Activated naive CD8-positive, alpha-beta T cell treated with anti-CD3 and anti-CD28 coated beads, Interleukin-2, amount 50 U/mL, for 24 hours (primary cell): ENCODE measurements around the gene RFC3.

Experiments used
- ATAC-seq: fragments of 150-1000 bp; cut with Tn5 transposase; one replicate; pipeline ENCODE4 v1.10.0; 2021
- DNase-seq: peaks from one replicate; pipeline ENCODE4 v3.0.0; 2021
- H3K27ac Mint-ChIP-seq: one replicate; pipeline ENCODE4 v1.8.0; 2021; ENCODE audit warnings: mild to moderate bottlenecking, mixed read lengths
- H3K27me3 Mint-ChIP-seq: one replicate; pipeline ENCODE4 v1.8.0; 2021; ENCODE audit warnings: mixed read lengths
- H3K36me3 Mint-ChIP-seq: one replicate; pipeline ENCODE4 v1.8.0; 2021; ENCODE audit warnings: low read depth, mixed read lengths
- H3K4me1 Mint-ChIP-seq: one replicate; pipeline ENCODE4 v1.8.0; 2021; ENCODE audit warnings: mixed read lengths
- H3K4me3 Mint-ChIP-seq: one replicate; pipeline ENCODE4 v1.8.0; 2021; ENCODE audit warnings: mild to moderate bottlenecking, moderate library complexity, mixed read lengths
- H3K9me3 Mint-ChIP-seq: one replicate; pipeline ENCODE4 v1.8.0; 2021; ENCODE audit warnings: mixed read lengths

The RFC3 gene

GRCh38 chr13:33840402-33840801 is 22.5 kb downstream of the RFC3 start:
- Mint-ChIP-seq H3K4me1 (no peaks in the 10 kb centered on the region), H3K4me3 (no peak overlapping the region), H3K27me3 (no peaks in the 10 kb centered on the region), H3K27ac (no peak overlapping the region), H3K9me3 (no peaks in the 10 kb centered on the region), H3K36me3 (peaks cover 75% of the 10 kb centered on the region)
- no peak for DNase-seq
- no peak for ATAC-seq

GRCh38 chr13:33842207-33842606 is 24.3 kb downstream of the RFC3 start:
- Mint-ChIP-seq H3K9me3 (no peaks in the 10 kb centered on the region), H3K36me3 (peaks cover 76% of the 10 kb centered on the region), H3K4me3 (no peak overlapping the region), H3K4me1 (no peaks in the 10 kb centered on the region), H3K27ac (no peak overlapping the region), H3K27me3 (no peaks in the 10 kb centered on the region)
- ATAC-seq (no peak), DNase-seq (no peak)

- Mint-ChIP-seq H3K4me3 (no peak overlapping the region), H3K9me3 (no peaks in the 10 kb centered on the region), H3K36me3 (peaks cover 79% of the 10 kb centered on the region), H3K27me3 (no peaks in the 10 kb centered on the region), H3K27ac (no peak overlapping the region), H3K4me1 (no peaks in the 10 kb centered on the region)
- DNase-seq (no peak), ATAC-seq (no peak)
Observed at GRCh38 chr13:33842986-33843385, 25.0 kb downstream of the RFC3 start.

GRCh38 chr13:33845572-33846302 is 27.8 kb downstream of the RFC3 start:
- DNase-seq (no peak), ATAC-seq (no peak)
- H3K36me3 Mint-ChIP-seq = peaks cover 70% of the 10 kb centered on the region
- no peak overlapping the region for H3K27ac Mint-ChIP-seq
- no peaks in the 10 kb centered on the region for H3K4me1 Mint-ChIP-seq
- H3K27me3 Mint-ChIP-seq = no peaks in the 10 kb centered on the region
- H3K4me3 Mint-ChIP-seq = no peak overlapping the region
- H3K9me3 Mint-ChIP-seq = no peaks in the 10 kb centered on the region

GRCh38 chr13:33846303-33847062 is 28.5 kb downstream of the RFC3 start:
- no peak overlapping the region for H3K27ac Mint-ChIP-seq
- ATAC-seq (no peak), DNase-seq (no peak)
- no peaks in the 10 kb centered on the region for H3K9me3 Mint-ChIP-seq
- H3K36me3 Mint-ChIP-seq = peaks cover 71% of the 10 kb centered on the region
- no peaks in the 10 kb centered on the region for H3K27me3 Mint-ChIP-seq
- H3K4me3 Mint-ChIP-seq = no peak overlapping the region
- H3K4me1 Mint-ChIP-seq = no peaks in the 10 kb centered on the region

GRCh38 chr13:33849211-33849610 is 31.3 kb downstream of the RFC3 start:
- DNase-seq (no peak), ATAC-seq (no peak)
- Mint-ChIP-seq H3K4me1 (no peaks in the 10 kb centered on the region), H3K27ac (no peak overlapping the region), H3K27me3 (no peaks in the 10 kb centered on the region), H3K4me3 (no peak overlapping the region), H3K9me3 (no peaks in the 10 kb centered on the region), H3K36me3 (peaks cover 65% of the 10 kb centered on the region)

GRCh38 chr13:33855371-33855895 is 37.5 kb downstream of the RFC3 start:
- ATAC-seq (no peak), DNase-seq (no peak)
- no peak overlapping the region for H3K4me3 Mint-ChIP-seq
- H3K27ac Mint-ChIP-seq = no peak overlapping the region
- H3K27me3 Mint-ChIP-seq = no peaks in the 10 kb centered on the region
- H3K4me1 Mint-ChIP-seq = no peaks in the 10 kb centered on the region
- H3K36me3 Mint-ChIP-seq = peaks cover 32% of the 10 kb centered on the region
- H3K9me3 Mint-ChIP-seq = no peaks in the 10 kb centered on the region

GRCh38 chr13:33859691-33860303 is 41.8 kb downstream of the RFC3 start:
- no peak overlapping the region for H3K4me3 Mint-ChIP-seq
- no peak for ATAC-seq
- H3K4me1 Mint-ChIP-seq = no peaks in the 10 kb centered on the region
- no peak overlapping the region for H3K27ac Mint-ChIP-seq
- H3K36me3 Mint-ChIP-seq = peaks cover 17% of the 10 kb centered on the region
- no peak for DNase-seq
- no peaks in the 10 kb centered on the region for H3K27me3 Mint-ChIP-seq
- H3K9me3 Mint-ChIP-seq = no peaks in the 10 kb centered on the region

GRCh38 chr13:33860526-33860925 is 42.6 kb downstream of the RFC3 start:
- Mint-ChIP-seq H3K27ac (no peak overlapping the region), H3K4me3 (no peak overlapping the region), H3K4me1 (no peaks in the 10 kb centered on the region), H3K9me3 (no peaks in the 10 kb centered on the region), H3K36me3 (peaks cover 17% of the 10 kb centered on the region), H3K27me3 (no peaks in the 10 kb centered on the region)
- DNase-seq (no peak), ATAC-seq (no peak)

GRCh38 chr13:33862016-33862415 is 44.1 kb downstream of the RFC3 start:
- no peaks in the 10 kb centered on the region for H3K27me3 Mint-ChIP-seq
- H3K4me1 Mint-ChIP-seq = no peaks in the 10 kb centered on the region
- no peak overlapping the region for H3K4me3 Mint-ChIP-seq

GRCh38 chr13:33863188-33863789 is 45.3 kb downstream of the RFC3 start:
- ATAC-seq (no peak), DNase-seq (no peak)
- H3K9me3 Mint-ChIP-seq = no peaks in the 10 kb centered on the region
- H3K27ac Mint-ChIP-seq = no peak overlapping the region
- no peaks in the 10 kb centered on the region for H3K4me1 Mint-ChIP-seq
- peaks cover 7% of the 10 kb centered on the region for H3K36me3 Mint-ChIP-seq
- no peak overlapping the region for H3K4me3 Mint-ChIP-seq
- no peaks in the 10 kb centered on the region for H3K27me3 Mint-ChIP-seq

More at GRCh38 chr13:33862016-33862415, 44.1 kb downstream of the RFC3 start:
- ATAC-seq (no peak), DNase-seq (no peak)
- H3K36me3 Mint-ChIP-seq = peaks cover 7% of the 10 kb centered on the region
- no peak overlapping the region for H3K27ac Mint-ChIP-seq
- H3K9me3 Mint-ChIP-seq = no peaks in the 10 kb centered on the region

GRCh38 chr13:33865945-33866344 is 48.0 kb downstream of the RFC3 start:
- no peaks in the 10 kb centered on the region for H3K9me3 Mint-ChIP-seq
- no peak overlapping the region for H3K4me3 Mint-ChIP-seq
- H3K27me3 Mint-ChIP-seq = no peaks in the 10 kb centered on the region
- no peaks in the 10 kb centered on the region for H3K4me1 Mint-ChIP-seq
- H3K36me3 Mint-ChIP-seq = peaks cover 7% of the 10 kb centered on the region
- ATAC-seq (no peak), DNase-seq (no peak)
- no peak overlapping the region for H3K27ac Mint-ChIP-seq

- DNase-seq (no peak), ATAC-seq (no peak)
- Mint-ChIP-seq H3K9me3 (no peaks in the 10 kb centered on the region), H3K27ac (no peak overlapping the region), H3K36me3 (peaks cover 7% of the 10 kb centered on the region), H3K27me3 (no peaks in the 10 kb centered on the region), H3K4me1 (no peaks in the 10 kb centered on the region), H3K4me3 (no peak overlapping the region)
Observed at GRCh38 chr13:33867472-33867871, 49.5 kb downstream of the RFC3 start.

- Mint-ChIP-seq H3K27ac (no peak overlapping the region), H3K27me3 (no peaks in the 10 kb centered on the region), H3K4me1 (no peaks in the 10 kb centered on the region), H3K4me3 (no peak overlapping the region), H3K9me3 (no peaks in the 10 kb centered on the region), H3K36me3 (peaks cover 7% of the 10 kb centered on the region)
- DNase-seq (no peak), ATAC-seq (no peak)
Observed at GRCh38 chr13:33868343-33868994, 50.5 kb downstream of the RFC3 start.
